ENCODE data around the gene DLX6. TPM values are rescaled to one million over a fixed set of nuclear protein-coding genes. Genes with fewer than 3 reads are reported as not detected.
"Not testable (repeated sequence)": the region's sequence is repeated elsewhere in the genome, so short reads cannot be mapped to it uniquely, and the experiment has no call there.

Gene DLX6
- total RNA-seq, 1 experiment from 2014 or later = not detected

GRCh38 chr7:97027427-97028234 lies 22.3 kb downstream of the DLX6 start:
- H3K4me1 ChIP-seq (replicated peaks; ENCODE audit: insufficient read depth) = peaks cover 4% of the 10 kb centered on the region; the same call in 1 of the 2 replicates
- no peak overlapping the region for H3K27ac ChIP-seq
- peak; percentile 90 for TF ChIP-seq CTCF (conservative IDR thresholded peaks at IDR 0.05)
- TF ChIP-seq EZH2 (IDR thresholded peaks at IDR 0.05; ENCODE audit: low read depth) = no peak
- H3K9me3 ChIP-seq (ENCODE audit: insufficient read depth, low read depth) = no peaks in the 10 kb centered on the region
- no TSS peak for BruUV-seq (replicated peaks)
- ChIA-PET POLR2A (ENCODE audit: unreplicated experiment) (no interaction called here), CTCF (interaction anchor here (0.6 kb wide), 2 partner anchors 602 to 944 kb away, joined by 3 to 5 read pairs; no protein-coding TSS in a partner anchor)
- peak; percentile 51 to 67 for DNase-seq
- no peak overlapping the region for H3K4me3 ChIP-seq
- H3K27me3 ChIP-seq (ENCODE audit: insufficient read depth, low read depth) = no peaks in the 10 kb centered on the region; the same call in 1 of the 2 replicates
- intact Hi-C loops (cut with micrococcal nuclease; ENCODE audit: unreplicated experiment) = loop anchor here (1.0 to 5.0 kb wide), 6 partner anchors 612 to 1305 kb away; no protein-coding TSS in a partner anchor
- H3K9me2 ChIP-seq (ENCODE audit: insufficient read depth) = no peaks in the 10 kb centered on the region
- no peaks in the 10 kb centered on the region for H3F3A ChIP-seq (ENCODE audit: insufficient read depth, low read depth)
- H3K4me2 ChIP-seq = peak overlapping the region; percentile 71
- no peaks in the 10 kb centered on the region for H3K36me3 ChIP-seq (ENCODE audit: low read depth)
- no peaks in the 10 kb centered on the region for H3K79me2 ChIP-seq (ENCODE audit: low read depth)
- no peak overlapping the region for H2AFZ ChIP-seq
- no peaks in the 10 kb centered on the region for H4K20me1 ChIP-seq (ENCODE audit: insufficient read depth)

GRCh38 chr7:97034213-97034852 lies 29.0 kb downstream of the DLX6 start:
- H3K79me2 ChIP-seq (ENCODE audit: low read depth); H3K27me3 ChIP-seq (ENCODE audit: insufficient read depth, low read depth); intact Hi-C loops (cut with micrococcal nuclease; ENCODE audit: unreplicated experiment); H3K4me2 ChIP-seq; CTCF ChIA-PET; H3K27ac ChIP-seq; POLR2A ChIA-PET (ENCODE audit: unreplicated experiment); H3K9me3 ChIP-seq (ENCODE audit: insufficient read depth, low read depth); BruUV-seq (replicated peaks); H3F3A ChIP-seq (ENCODE audit: insufficient read depth, low read depth); H3K4me1 ChIP-seq (replicated peaks; ENCODE audit: insufficient read depth); H3K9me2 ChIP-seq (ENCODE audit: insufficient read depth); H4K20me1 ChIP-seq (ENCODE audit: insufficient read depth); DNase-seq; H3K4me3 ChIP-seq; H2AFZ ChIP-seq; H3K36me3 ChIP-seq (ENCODE audit: low read depth): not testable (repeated sequence)

- Histone ChIP-seq H3K9me2 (ENCODE audit: insufficient read depth) (no peaks in the 10 kb centered on the region), H3K36me3 (ENCODE audit: low read depth) (no peaks in the 10 kb centered on the region), H2AFZ (no peak overlapping the region; the same call in 1 of the 2 replicates), H3K4me1 (replicated peaks; ENCODE audit: insufficient read depth) (peaks cover 7% of the 10 kb centered on the region; the same call in 1 of the 2 replicates), H3K27me3 (ENCODE audit: insufficient read depth, low read depth) (no peaks in the 10 kb centered on the region), H4K20me1 (ENCODE audit: insufficient read depth) (no peaks in the 10 kb centered on the region), H3K4me3 (no peak overlapping the region), H3K9me3 (ENCODE audit: insufficient read depth, low read depth) (0 out of 2 replicates have a peak, but pooled peaks cover under 1% of the 10 kb centered on the region), H3K79me2 (ENCODE audit: low read depth) (no peaks in the 10 kb centered on the region), H3K4me2 (no peak overlapping the region), H3F3A (ENCODE audit: insufficient read depth, low read depth) (no peaks in the 10 kb centered on the region), H3K27ac (no peak overlapping the region)
- BruUV-seq (replicated peaks) = no TSS peak
- ChIA-PET POLR2A (ENCODE audit: unreplicated experiment) (no interaction called here), CTCF (no interaction called here)
- TF ChIP-seq CTCF (conservative IDR thresholded peaks at IDR 0.05) (no peak), EZH2 (IDR thresholded peaks at IDR 0.05; ENCODE audit: low read depth) (no peak)
- DNase-seq = no peak
- intact Hi-C loops (cut with micrococcal nuclease; ENCODE audit: unreplicated experiment) = no loop called here
Observed at GRCh38 chr7:97039374-97040065, 34.2 kb downstream of the DLX6 start.
